PC-3 (cell line): Measurements from ENCODE around the gene ZNF502.

Experiments used
- EZH2 ChIP-seq: fragments of 300-600 bp; sonication (generic); IDR thresholded peaks from one replicate; pipeline ENCODE4 v1.6.1; 2017; ENCODE audit warnings: antibody characterized with exemption, mild to moderate bottlenecking, low read length; ENCODE audit not compliant: unreplicated experiment
- TF ChIP-seq, protein P1 (sequence below): fragments of 300-600 bp; sonication (generic); conservative IDR thresholded peaks from 2 replicates; pipeline ENCODE4 v1.5.1; 2017; ENCODE audit warnings: antibody characterized with exemption, low read depth, mild to moderate bottlenecking, low read length

DNA sequence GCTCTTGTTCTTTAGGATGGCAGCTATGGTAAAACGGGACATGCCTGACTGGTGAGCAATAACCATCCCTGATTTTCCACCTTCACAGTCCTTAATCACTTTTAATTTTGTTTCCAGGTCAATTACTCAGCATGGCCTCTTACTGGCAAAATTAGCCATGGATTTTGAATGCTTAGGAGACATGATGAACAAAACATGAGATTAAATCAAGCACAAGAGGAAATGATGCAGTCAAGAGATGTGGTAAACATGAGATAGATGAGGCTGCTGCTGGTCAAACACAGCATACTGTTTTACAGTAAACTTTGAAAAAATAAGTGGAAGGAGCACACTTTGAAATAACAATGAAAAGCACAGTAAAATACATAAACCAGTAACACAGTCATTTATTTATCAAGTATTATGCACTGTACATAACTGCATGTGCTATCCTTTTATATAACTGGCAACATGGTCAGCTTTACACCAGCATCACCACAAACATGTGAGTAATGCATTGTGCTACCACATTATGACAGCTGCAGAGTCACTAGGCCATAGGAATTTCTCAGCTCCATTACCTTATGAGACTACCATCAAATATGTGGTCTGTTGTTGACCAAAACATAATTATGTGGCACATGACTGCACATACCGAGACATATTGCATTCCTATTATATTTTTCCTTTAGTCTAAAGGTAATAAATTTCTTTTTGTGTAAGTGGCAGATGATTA is 30.1 kb upstream of the ZNF502 start:
- TF ChIP-seq, protein P1, sequence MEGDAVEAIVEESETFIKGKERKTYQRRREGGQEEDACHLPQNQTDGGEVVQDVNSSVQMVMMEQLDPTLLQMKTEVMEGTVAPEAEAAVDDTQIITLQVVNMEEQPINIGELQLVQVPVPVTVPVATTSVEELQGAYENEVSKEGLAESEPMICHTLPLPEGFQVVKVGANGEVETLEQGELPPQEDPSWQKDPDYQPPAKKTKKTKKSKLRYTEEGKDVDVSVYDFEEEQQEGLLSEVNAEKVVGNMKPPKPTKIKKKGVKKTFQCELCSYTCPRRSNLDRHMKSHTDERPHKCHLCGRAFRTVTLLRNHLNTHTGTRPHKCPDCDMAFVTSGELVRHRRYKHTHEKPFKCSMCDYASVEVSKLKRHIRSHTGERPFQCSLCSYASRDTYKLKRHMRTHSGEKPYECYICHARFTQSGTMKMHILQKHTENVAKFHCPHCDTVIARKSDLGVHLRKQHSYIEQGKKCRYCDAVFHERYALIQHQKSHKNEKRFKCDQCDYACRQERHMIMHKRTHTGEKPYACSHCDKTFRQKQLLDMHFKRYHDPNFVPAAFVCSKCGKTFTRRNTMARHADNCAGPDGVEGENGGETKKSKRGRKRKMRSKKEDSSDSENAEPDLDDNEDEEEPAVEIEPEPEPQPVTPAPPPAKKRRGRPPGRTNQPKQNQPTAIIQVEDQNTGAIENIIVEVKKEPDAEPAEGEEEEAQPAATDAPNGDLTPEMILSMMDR: no peak
- no peak for TF ChIP-seq EZH2
